Stimulated activated CD8-positive, alpha-beta memory T cell treated with anti-CD3 and anti-CD28 coated beads, Interleukin-7, amount 100 ng/mL, for 1 hour (primary cell): ENCODE results near the gene PC.

Experiments
- DNase-seq, 2 donors: peaks; one replicate each; pipeline ENCODE4 v3.0.0-alpha.2; 2020; ENCODE audit warnings: low read depth in 2 of 2

PC gene

DNA sequence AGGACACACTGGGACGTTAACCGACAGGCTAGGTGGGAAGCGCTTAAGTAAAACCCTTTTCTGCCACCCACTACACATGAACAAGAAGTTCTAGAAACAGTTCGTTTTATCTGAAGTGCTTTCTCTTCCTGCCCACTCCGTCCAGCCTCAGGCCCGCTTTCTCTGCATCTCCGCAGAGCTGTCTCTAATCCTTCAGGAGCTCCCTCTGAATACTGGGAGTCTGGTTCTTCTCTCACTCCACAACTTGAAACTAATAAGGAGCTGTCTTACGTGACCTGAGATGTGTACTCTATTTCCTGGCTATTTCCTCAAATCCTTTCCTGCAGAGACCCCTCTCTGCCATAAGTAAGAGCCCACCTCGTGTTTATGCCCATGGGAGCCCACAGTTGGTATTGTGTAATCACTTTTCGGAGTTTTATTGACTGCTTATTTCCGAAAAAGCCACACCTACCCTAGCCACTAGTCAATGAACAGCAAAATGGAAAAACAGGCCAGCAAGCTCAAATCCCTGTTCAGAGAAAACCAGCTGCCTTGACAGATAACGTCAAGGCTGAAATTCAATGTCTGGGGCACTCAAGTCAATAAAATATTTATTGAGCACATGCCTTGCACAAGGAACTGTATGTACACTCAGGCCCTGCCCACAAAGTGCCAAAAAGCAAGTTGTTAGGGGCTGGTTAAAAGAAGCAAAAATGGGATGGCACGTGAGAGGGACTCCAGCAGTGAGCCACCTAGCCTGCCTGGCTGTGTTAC lies 4.9 kb downstream of the PC start:
- DNase-seq: no peak

DNA sequence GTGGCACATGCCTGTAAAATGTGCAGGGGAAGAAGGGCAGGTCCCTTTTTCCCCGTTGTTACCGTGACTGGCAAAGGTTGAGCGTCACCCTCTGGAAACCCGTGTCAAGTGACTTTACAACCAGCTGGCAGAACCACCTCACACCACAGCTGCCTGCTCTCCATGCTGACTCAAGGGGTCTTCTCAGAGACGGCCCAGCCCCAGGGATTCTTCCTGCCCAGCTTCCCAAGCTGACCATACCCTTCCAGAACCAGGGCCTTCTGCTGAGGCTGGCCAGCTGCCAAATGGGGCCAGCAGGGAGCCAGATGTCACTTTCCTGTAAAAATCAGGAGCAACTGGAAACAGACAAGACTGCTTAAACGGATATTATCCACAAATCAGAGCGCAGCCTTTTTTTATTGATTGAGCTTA lies 6.3 kb downstream of the PC start:
- DNase-seq: no peak

DNA sequence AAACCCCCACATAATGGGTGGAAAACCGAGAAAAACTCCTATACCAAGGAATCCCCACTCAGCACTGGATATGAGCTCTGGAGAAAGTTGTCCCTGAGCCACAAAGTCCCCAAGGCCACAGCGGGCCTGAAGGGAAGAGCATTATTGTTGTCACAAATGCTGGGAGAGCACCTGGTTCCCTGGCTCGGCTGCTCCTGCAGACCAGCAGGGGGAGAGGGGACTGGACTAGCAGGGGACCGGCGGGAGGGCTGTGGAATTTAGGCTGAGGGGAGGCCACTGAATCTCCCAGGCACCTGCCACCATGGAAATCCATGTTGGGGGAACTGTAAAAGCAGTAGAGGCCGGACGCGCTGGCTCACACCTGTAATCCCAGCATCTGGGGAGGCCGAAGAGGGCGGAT lies 7.0 kb downstream of the PC start:
- no peak for DNase-seq

DNA sequence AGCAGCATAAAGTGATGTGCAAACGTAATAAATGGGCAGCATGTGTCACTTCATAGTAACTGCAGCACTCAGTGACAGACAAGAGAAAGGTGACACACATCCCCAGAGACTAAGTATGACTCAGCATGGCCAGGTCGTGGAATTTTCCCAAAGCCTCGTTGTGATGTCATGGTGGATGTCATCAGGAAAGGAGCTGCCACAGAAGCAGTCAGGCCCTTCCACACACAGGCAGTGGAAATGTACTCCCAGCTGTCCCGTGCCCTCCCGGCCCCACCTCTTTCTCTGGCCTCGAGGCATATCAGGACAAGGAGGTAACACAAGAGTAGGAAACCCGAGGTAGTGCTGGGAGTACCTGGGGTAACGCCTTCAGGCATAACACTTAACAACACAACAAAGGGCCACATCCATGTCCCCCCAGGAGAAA lies 8.1 kb downstream of the PC start:
- DNase-seq: no peak

DNA sequence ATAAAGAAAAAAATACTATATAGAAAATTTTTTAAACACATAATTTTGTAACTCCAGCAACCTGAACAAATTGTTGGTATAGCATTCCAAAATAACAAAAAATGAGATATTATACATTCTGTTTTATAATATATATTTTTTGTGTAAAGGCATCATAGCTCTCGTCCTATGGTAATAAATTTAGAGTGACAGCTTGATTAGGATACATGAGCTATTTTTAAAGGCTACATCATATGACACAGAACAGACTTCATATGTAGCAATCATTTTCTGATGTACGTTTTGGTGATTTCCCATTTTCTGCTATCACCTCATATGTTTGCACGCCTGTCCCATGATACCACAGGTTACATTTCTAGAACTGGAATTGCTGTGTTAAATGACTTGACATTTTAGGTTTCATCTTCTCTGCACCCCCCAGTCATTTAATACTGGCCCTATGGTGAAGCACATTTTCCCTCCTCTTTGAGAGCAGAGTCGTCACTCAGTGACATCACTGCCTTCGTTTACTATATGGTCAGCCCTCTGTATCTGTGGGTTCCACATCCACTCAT lies 19.5 kb downstream of the PC start:
- no peak for DNase-seq

DNA sequence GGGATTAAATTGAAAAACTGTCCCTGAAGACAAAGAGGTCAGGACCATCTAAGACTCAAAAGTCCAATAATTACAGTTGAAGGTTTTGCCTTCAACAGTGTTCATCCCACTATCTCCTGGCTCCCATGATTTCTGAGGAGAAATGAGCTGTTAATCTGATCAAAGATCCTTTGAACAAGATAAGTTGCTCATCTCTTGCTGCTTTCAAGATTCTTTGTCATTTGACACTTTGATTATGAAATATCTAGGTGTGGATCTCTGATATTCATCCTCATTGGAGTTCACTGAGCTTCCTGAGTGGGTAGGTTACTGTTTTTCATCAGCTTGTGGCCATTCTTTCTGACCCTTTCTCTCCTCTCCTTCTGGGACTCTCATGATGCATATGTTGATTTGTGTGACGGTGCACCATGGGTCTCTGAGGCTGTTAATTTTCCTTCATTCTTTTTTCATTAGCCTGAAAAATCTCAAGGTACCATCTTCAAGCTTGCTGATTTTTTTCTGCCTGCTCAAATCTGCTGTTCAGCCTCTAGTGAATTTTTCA lies 20.9 kb downstream of the PC start:
- DNase-seq: no peak

DNA sequence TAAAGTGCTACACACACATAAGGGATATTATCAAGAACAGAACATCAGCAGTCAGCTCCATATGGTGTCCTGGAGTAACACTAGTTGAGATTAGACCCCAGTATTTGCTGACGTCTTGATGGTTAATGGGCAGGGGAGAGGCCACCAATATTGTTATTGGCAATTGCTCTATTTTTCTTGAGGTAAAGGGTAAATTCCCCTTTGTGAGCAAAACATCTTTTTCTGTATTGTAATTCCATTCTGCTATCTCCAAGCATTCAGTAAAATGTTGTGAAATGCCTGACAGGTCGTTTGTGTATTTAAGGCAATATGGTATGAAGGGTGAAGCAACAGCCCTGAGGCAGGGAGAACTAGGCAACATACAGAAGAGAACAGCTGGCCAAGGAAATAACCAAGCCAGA lies 21.9 kb downstream of the PC start:
- no peak for DNase-seq

DNA sequence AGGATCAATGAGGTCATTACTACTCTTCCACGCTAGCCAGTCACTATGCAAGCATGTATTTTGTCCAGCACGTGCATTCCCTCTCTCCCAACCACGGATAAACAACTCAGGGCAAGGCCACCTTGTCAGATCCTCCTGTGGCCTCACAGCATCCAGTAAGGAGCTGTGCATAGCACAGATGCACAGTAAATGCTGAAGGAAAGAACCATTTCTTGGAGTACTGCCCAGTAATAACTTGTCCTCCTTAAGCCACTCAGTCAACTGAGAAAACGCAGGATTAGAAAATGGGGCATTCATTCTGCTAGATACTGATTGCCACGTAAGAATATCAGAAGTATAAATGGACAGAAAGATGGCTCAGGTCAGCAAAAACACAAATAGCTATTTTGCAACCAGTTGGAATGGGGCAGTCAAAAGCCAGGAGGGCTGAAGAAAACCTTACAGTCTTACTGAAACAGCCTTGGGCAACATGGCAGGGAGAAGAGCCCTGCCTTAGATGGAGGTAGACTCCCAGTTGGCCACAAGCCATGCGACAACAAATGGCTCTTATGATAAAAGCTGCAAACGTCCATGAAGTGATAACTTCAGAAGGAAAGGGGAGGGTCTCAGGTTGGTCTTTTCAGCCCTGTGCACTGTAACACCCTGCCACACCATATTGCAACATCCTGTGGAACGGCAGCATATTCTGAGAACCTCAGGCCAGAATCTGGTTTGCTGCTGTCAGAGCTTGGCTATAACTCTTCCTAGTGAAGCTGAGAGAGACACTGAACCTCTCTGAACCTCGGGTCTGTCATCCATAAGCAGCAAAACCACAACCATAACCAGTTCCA lies 23.0 kb downstream of the PC start:
- DNase-seq: no peak

DNA sequence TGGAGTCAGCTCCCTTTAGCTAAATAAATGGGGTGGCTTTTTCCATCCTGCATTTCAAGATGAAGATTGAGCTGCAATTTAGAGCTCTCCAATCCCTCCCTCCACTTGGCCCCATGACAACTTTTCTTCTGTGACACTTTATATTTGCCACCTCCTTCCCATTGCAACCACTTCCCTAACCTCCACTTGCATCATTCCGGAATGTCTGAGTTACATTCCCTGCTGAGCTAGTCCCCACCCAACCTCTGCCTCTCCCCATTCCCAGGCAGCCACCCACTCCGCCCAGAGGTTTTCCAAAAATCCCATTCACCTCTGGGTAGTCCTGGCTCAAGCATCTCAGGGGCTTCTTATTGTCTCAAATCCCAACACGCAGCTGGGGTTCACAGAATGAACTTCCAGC lies 24.7 kb downstream of the PC start:
- no peak for DNase-seq

DNA sequence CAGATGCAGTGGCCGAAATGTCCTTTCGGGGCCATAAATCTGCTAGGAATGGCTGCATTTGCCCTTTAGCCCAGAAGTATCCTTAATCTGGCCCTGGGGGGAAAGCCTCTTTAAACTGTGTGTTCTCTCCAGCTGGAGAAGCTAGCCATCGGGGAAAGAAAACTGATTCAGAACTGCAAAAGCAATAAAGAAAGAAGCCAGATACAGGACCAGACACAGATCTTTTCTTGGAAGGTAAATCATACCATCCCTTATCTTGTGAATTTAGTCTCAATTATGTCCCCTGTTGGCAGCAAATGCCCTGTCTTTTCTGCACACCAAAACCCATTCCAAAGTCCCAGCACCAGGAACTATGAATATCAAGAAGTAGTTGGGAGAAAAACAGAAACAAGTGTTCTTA lies 25.6 kb downstream of the PC start:
- DNase-seq: no peak

DNA sequence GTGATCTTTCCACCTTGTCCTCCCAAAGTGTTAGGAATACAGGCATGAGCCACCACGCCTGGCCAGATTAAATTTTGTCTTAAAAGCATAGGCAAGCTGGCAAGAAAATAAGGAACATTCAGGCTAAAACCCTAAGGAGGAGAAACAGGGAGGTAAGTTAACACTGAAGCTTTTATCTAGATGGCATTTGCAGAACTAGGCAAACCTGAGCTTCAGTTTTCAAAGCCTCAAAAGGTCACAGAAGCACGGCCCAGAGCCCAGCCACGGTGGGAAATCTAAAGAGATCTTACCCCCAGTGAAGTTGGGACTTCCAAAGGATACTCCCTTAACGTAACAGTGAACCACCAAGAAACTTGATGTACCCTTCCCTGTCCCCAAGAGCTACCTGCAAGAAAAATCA lies 28.4 kb downstream of the PC start:
- DNase-seq: no peak

DNA sequence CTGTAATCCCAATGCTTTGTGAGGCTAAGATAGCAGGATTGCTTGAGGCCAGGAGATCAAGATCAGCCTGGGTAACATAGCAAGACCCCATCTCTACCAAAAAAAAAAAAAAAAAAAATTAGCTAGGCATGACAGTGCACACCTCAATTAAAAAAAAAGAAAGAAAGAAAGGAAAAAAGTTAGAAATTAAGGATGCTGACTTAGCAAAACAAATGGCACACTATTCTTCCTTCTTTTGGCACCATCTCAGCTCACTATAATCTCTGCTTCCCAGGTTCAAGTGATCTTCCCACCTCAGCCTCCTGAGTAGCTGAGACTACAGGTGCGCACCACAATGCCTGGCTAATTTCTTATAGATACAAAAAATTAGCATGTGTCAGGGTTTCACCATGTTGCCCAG lies 33.9 kb downstream of the PC start:
- DNase-seq: no peak

DNA sequence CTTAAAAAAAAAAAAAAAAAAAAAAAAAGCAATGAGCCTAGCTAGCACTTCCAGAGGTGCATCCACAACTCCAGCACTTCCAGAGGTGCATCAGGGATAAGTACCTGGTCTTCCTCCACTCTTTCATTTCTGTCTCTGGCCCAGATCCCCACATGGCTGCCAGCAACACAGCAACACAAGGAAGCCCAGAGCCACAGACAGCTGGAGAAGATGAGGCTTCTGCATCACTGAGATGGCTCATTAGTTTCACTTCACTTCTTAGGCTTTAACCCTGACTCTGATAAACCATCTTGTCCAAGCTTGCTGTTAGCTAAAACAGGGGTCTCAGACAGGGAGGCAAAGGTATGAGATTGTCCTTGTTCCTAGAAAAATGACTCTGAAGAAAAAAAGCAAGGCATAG lies 35.6 kb downstream of the PC start:
- DNase-seq: no peak

DNA sequence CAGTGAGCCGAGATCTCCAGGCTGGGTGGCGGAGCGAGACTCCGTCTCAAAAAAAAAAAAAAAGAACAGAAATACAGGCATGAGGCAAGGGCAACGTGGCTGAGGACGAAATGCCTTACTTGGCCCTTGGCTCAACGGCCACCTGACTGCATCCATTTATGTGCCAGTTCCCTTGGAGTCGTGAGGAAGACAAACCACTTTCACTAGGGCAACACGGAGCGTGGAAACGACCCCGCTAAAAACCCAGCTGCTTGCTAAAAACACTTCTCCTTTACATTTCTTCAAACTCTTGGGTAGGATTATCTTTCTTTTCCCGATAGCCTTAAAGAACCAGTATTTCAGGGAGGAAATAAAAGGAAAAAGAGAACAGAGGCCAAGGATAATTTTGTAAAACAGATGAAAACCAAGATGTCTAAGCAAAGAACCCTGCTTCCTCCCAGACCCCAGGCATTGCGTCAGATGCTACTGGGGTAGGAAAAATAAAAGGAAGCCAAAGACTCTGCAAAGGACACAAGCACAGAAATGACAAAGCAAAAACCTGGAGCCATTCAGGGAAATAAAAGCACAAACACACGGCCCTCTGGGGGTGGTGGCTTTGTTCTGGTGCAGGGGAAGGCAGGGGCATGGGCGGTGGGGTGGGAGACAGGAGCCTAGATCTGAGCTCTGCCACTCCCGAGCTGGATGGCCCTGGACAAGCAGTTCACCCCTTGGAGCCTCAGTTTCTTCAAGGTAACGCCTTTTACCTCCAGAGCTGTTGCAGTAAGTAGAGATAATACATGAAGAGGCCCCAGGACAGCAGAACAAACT lies 37.0 kb downstream of the PC start:
- DNase-seq: no peak

DNA sequence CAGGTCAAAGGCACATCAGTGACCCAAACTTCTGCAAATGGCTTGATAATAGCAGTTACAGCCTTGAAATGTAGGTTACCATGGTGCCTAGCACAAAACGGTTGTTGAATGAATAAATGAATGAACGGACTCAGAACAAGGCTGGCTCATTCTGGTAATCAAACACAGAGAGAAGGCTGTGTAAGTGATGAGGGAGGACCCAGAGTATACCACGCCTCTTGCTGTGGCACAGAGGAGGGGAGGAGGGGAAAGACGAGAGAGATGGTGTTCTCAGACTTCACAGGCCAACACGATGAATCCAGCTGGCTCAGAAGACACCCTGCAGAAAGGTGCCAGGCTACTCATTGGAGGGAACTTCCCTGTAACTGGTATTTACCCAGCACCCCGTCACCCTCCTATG lies 38.3 kb downstream of the PC start:
- no peak for DNase-seq

DNA sequence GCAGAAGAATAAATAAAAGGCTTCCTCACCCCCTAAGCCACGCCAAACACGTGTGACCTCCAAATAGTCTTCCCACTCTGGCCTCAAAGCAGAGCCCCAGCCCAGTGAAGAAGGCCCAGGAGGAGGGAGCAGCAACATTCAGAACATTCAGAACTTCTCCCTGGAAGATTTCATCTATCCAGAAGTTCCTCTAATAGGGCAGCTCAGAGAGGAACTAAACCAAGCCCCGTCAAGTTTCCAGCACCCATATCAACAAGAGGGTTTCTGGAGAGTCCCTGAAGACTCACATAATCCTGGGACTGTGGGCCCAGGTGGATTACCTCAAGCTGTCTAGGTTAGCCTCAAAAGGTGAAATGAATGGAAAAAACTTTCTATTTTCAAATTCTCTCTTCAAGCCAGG lies 39.4 kb downstream of the PC start:
- DNase-seq: no peak

DNA sequence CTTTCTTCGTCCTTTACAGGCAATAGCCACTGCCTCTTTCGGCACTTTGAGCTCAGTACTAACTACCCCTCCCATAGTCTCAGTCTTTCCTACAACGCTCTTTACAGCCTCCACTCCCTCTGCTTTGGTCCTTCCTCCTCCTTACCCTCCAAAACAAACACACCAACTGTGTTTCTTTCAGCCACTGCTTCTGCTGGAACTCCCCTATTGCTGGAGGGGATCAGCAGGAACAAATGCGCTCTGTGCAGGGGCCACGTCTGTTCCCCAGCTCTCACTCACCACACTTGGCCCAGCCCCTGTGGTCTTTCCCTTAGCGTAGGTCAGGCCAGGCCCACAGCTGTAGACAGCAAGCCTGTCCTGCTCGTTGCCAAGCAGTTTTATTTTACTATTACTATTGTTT lies 42.3 kb downstream of the PC start:
- no peak for DNase-seq

DNA sequence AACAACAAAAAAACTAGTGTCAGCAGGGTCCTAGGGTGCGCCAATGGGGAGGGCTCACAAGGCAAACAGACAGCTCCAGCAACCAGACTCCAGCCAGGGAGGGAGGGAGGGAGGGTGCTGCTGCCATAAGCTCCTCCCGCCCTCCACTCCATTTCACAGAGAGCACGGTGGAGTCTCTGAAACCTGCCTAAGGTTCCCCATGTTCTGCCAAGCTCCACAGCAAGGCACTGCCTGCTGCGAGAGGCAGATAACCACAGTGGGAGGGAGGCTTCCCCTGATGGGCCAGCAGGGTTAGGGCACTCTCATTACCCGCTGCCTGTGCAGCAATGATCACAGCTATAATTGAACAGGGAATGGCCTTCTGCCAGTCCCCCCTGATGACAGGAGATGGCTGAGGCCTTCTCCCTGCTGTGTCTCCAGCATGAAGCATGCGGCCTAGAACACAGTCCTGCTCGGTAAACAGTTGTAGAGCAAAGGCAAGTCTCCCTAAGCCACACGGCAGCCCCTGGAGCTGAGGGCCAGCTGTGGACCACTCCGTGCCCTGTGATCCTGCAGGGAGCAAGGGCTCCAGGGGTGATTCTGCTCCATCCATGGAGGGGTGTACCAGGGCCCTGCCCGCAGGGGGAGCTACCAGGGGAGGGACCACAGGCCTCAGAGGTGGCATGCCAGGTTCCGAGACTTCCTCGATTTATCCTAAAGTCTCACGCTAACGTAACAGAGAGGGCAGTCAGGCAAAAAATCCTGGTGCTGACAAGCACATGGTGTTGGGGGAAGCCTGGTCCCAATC lies 42.9 kb downstream of the PC start:
- DNase-seq: no peak

DNA sequence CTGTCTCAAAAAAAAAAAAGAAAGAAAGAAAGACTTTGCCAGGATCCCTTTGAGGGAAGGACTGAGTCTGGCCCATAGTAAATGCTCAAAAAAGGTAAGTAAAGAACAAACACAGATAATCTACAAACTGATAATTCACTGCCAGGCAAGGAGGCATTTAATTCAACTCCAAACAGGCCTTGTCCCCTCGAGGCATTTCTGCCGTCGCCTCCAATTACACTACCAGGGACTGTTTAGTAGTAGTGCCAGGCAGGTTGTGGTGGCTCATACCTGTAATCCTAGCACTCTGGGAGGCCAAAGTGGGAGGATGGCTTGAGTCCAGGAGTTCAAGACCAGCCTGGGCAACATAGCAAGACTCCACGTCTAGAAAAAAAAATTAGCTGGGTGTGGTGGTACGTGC lies 43.7 kb downstream of the PC start:
- DNase-seq: no peak

DNA sequence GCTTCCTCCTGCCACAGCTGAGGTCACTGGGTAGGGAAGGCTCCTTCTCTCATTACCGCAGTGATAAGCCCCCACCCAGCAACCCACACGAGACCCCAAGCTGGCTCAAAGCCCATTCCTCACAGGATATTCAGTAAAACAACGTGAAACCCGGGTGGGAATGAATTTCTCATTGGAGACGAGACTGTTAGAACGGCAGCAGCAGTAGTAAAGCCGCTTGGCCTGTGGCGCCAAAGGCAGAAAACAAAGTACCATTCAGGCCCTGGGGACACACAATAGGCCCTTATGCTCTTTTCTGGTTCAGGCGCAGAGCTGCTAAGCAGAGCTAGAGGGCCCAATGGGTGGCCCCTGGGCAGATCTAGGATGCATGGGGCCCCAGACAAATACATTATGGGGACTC lies 45.3 kb downstream of the PC start:
- DNase-seq: no peak

DNA sequence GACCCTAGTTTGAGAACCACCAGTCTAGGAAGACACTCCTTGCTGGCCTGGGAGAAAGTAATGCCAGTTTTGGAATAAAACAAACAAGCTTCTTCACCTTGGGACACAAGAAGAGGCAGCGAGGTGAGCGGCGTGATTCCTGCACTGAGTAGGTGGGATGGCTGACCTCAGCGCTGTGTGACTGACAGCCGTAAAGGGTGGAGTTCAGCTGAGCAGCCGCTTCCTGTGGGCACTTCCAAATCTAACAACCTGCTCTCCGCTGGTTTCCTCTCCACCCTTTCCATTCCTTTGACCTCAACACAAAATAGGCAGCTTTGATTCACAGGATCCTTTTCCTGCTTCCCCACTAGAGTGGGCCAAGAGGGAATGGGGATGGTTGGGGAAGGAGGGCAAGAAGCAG lies 45.8 kb downstream of the PC start:
- no peak for DNase-seq
